ENCODE measurements around the gene CASKIN2.

Gene CASKIN2

DNA sequence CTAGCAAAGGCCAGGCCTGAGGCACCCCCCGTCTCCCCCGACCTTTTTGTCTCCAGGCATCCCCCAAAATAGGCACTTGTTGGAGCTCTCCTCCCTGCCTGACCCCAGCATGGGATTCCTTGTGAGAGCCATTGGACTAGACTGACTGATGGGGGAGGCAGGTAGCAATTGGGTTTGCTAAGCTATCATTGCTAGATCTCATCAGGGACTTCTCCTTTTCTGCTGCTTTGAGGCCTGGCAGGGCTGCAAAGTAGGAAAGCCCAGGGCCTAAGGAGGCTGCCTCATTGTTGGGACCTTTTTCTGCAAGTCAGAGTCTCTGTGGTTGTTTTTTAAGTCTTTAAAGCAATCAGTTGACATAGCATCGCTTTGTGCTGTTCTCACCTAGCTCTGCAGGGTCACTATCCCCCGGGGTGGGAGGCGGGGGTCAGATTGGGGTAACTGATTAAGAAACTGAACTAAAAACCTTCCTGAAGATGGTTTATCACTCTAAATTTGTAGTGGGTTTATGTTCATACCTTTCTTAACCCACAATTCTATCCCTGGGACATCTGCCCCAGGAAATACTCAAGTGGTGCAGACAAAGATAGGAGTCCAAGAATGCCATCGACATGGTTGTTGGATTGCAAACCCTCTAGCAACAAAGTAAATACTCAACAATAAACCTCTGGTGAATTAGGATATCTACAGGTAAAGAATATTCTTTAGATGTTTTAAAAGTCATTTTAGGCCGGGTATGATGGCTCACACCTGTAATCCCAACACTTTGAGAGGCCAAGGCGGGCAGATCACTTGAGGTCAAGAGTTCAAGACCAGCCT lies 38.2 kb upstream of the CASKIN2 start:
- no peak for DNase-seq (ENCODE audit: low read depth in 2 of 2)
- H3K4me3 ChIP-seq (replicated peaks in 1 of 2; ENCODE audit: low read depth in 2 of 2, low read length in 2 of 2), result no peak overlapping the region
- no peak for TF ChIP-seq CTCF (IDR thresholded peaks at IDR 0.05; ENCODE audit: low read depth, low read length)

DNA sequence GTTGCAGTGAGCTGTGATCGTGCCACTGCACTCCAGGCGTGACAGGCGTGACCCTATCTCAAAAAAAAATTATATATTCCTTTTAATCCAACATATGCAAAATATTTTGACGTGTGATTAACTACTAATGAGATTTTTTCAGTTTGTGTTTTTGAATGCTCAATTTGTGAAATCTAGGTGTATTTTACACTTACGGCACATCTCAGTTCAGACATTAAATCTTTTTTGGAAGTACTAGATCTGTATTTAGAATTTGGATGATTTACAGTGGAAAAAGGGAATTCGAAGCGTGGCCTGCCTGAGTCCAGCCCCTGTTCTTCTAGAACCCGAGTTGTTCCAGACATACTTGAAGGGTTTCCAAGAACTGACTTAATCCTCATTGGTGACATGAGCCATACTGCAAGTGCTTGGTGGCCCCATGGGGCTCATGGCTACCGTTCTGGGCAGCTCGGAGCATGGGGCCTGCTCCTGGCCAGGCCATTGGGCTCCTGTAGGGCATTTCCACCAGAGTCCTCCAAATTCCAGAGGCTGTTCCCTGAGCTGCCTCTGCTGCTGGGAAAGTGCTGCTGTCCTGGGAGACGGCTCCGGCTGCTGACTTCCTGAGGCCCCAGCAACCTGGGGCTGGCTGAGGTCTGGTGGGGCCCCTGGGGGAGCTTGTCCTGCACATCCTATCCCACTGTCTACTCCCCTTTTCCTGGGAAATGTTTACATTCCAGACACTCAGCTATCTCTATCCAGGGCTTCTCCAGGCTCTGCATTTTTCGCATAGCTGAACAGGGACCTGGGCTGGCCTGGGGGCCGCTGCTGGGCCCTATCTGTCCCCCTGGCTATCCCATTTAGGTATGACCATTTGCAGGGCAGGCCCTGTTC lies 37.3 kb upstream of the CASKIN2 start:
- peak in 1 of 2 donors; percentile 44 for DNase-seq (ENCODE audit: low read depth in 2 of 2)
- no peak overlapping the region for H3K4me3 ChIP-seq (replicated peaks in 1 of 2; ENCODE audit: low read depth in 2 of 2, low read length in 2 of 2)
- no peak for TF ChIP-seq CTCF (IDR thresholded peaks at IDR 0.05; ENCODE audit: low read depth, low read length)

GRCh38 chr17:75551266-75551665 lies 35.9 kb upstream of the CASKIN2 start:
- no peak overlapping the region for H3K4me3 ChIP-seq (replicated peaks in 1 of 2; ENCODE audit: low read depth in 2 of 2, low read length in 2 of 2)
- DNase-seq (ENCODE audit: low read depth in 2 of 2), result no peak
- no peak for TF ChIP-seq CTCF (IDR thresholded peaks at IDR 0.05; ENCODE audit: low read depth, low read length)

- no peak overlapping the region for H3K4me3 ChIP-seq (replicated peaks in 1 of 2; ENCODE audit: low read depth in 2 of 2, low read length in 2 of 2)
- TF ChIP-seq CTCF (IDR thresholded peaks at IDR 0.05; ENCODE audit: low read depth, low read length), result no peak
- DNase-seq (ENCODE audit: low read depth in 2 of 2), result no peak
These were observed 34.8 kb upstream of the CASKIN2 start for GRCh38 chr17:75550139-75550465.

DNA sequence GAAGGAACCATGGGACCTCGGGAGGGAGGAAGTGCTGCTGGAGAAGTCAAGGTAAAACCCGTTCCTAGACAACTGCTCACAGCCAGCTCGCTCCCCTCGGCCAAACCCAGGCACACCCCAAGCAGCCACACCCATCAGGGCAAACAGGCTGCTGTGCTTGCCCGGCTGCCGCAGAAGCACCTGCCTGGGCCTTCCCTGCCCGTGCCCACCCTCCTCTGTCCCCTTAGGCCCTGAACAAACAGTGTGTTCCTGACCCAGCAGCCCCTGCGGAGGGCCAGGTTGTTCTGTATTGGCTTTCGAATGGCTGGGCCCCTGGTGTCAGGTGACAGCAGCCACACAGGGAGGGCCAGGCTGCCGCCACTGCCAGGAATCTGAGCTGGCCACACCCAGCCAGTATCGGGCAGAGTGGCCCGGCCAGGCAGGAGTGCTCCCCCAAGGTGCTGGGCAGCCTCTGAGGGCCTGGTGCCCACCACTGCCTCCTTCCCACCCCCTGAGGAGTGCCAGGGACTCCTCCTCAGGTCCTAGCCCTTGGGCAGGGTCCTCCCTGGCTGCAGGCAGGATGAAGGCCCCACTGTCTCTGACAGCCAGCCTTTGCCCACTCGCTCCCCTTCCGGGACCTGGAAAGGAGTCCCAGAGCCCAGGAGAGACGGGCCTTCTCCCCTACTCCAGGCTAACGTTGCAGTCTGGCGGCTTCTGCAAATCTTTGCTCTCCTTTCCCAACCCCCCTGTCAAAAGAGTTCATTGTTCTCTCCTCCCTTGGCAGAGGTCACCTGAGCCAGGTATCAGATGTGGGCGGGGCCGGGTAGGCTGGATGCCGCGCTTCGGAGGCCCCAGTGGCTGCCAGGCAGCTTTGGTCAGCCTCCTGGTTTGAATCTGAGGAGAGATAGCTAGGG lies 34.2 kb upstream of the CASKIN2 start:
- DNase-seq (ENCODE audit: low read depth in 2 of 2), result no peak
- no peak for TF ChIP-seq CTCF (IDR thresholded peaks at IDR 0.05; ENCODE audit: low read depth, low read length)
- no peak overlapping the region for H3K4me3 ChIP-seq (replicated peaks in 1 of 2; ENCODE audit: low read depth in 2 of 2, low read length in 2 of 2)

DNA sequence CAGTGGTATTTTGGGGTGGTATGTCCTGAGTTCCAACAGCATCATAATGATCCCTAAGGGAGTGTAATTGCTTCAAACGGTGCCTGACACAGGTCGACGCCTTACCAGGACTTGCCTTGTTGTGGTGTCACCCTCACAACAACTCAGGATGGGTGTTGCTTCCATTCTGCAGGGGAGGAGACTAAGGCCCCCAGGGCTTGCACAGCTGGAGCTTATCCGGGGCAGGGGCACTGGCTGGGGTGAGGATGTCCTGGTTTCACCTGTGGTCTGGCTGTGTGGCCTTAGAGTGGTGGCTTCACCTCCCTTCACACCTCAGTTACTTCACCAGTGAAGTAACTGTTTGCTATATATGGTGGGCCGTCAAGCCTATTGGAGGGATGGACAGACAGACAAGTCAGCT lies 33.5 kb upstream of the CASKIN2 start:
- no peak for TF ChIP-seq CTCF (IDR thresholded peaks at IDR 0.05; ENCODE audit: low read depth, low read length)
- no peak for DNase-seq (ENCODE audit: low read depth in 2 of 2)
- no peak overlapping the region for H3K4me3 ChIP-seq (replicated peaks in 1 of 2; ENCODE audit: low read depth in 2 of 2, low read length in 2 of 2)
